Eye (tissue), 1 donor: ENCODE data around the gene HDAC5.
"Not testable (repeated sequence)": the region's sequence is repeated elsewhere in the genome, so short reads cannot be mapped to it uniquely, and the experiment has no call there.

Experiments used
- DNase-seq: peaks from one replicate; pipeline ENCODE4 v3.0.0-alpha.2; 2015

Gene HDAC5

GRCh38 chr17:44110823-44111633 is 12.4 kb downstream of the HDAC5 start:
- peak; percentile 94 for DNase-seq

DNA sequence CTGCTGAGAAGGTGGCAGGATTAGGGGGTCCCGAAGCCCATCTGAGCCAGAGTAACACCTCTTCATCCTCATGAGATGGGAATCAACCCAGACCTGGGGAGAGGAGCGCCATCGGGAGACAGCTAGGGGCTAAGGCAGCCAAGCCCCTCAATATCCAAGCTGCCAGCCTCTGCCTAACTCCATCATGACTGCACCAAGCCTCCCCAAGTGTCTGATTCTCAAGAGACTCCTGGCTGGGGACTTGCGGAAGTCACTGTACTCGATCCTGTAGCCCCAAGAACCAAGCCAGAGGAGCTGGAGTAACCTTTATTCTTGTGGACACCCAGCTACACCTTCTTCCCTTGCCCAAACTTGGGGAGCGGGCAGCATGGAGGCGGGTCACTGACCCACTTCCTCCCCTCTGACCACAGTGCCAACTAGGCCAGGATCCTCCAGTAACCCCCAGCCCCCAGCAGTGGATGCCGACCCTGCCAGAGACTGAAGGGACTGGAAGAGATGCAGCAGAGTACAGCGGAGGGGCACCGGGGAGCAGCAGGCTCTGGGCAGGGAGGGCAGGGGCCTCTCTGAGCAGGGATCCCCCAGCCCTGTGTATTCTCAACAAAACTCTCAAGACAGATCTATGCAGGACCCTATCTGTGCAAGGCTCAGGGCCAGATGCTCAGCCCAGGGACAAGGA is 13.3 kb downstream of the HDAC5 start:
- DNase-seq: no peak

DNA sequence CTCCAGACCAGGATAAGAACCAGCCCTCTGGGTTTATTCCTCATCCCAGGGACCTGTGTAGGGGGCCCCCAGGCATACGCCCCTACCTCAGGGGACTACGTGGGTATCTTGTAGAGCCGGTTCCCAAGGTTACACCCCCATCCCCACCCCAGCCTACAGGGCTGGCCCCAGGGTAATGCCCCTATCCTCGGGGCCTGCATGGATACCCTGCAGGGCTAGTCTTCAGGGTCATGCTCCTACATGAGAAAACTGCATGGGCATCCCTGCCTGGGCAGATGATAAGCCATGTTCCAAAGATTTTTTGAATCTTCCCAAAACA is 14.2 kb downstream of the HDAC5 start:
- no peak for DNase-seq

DNA sequence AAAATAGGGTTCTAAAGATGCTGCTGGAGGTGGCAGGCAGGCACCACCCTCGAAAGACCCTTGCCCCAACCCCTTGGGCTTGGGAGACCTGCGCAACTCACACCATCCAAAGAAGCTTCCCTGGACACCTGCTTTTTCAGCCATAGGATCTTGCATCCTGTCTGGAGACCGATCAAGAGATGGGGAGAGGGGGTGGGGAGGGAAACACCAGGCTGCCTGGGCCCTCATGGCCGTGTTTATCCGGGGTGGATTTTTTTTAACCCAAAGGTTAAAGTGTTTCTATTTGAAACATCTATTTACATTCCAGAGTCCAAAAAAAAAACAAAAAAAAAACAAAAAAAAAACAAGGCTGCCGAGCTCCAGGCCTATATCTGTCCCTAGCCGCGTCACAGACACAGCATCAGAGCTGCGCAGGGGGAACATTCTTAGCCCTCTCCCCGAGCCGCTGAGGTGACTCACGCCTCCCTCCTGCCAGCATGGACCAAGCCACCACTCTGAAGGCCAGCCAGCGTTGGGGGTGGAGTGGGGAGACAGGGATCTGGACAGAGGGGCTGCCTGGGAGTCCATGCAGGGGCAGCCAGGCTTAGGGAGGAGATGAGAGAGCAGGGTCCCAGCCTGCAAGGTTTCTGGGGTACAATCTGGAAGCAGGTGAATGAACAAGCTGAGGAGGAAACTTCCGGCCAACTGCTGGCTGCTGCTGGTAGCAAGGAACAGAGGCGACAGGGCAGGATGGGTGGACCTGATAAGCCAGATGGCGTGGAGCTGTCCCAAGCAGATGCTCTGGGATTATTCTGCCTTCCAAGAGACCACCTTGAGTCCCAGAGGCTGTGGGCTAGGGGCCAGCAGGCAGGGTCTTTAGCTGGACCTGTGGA is 14.8 kb downstream of the HDAC5 start:
- DNase-seq: peak; percentile 35

GRCh38 chr17:44106801-44107200 is 16.6 kb downstream of the HDAC5 start:
- no peak for DNase-seq

DNA sequence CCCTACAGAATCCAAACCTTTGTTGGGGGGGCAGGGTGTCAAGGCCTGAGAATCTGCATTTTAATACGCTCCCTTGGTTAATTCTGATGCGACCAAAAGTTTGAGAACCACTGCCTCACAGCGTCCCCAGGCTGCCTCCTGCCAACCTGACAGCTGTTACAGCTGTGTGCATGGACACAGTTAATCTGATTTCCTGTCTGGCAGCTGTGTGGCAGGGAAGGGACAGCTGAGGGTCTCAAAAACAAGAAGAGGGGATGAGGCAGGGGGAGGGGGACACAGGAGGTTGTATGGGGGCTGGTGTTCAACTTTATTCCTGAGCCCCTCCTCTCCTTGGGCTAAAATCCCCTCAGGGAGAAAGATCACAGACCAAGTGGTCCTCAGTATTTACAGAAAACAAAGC is 17.5 kb downstream of the HDAC5 start:
- peak; percentile 60 for DNase-seq

DNA sequence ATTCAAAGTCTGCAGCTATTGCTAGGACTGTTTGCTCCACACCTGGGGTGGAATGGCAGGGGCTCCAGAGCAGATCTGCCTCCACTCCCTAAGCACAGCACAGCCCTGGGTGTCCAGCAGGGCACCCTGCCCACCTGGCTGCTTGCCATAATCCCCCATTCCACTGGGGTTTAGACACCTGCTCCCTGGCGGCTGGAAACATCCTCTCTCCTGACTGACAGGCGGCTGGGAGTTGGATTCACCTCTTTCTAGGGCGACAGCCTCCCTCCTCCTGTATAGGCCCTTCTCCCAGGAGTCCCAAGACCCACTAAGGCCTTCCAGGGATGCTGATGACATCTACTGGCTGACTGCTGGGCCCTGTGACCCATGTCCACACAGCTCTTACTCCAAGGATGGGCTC is 18.0 kb downstream of the HDAC5 start:
- DNase-seq: no peak

DNA sequence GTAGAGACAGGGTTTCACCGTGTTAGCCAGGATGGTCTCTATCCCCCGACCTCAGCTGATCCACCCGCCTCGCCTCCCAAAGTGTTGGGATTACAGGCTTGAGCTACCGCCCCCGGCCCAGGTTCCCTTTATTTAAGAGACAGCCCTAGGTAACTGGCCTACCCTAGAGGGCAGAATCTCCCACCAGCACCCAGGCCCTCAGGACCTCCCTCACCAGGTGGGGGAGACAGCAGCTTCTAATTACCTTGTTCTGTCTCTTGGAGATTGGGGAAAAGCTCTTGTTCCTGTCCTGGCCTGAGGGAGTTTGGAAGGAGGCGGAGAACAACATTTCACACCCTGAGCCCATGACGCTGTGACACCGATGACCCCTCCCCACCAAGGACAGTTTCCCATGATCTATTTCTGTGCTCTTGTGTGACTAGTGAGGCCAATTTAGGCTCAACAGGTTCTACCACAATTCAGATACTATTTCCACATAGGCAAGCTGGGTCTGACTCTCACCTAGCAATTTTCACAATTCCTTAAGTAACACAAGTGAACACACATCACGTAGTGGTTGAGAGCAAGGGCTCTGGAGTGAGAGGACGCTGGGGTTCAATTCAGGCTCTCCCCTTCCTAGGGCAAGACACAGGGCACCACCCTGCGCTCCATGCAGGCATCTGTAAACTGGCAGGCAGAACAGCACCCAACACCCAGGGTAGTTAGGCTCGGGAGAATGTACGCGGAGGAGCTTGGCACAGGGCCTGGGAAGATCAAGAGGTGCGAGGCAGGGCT is 20.4 kb downstream of the HDAC5 start:
- no peak for DNase-seq

DNA sequence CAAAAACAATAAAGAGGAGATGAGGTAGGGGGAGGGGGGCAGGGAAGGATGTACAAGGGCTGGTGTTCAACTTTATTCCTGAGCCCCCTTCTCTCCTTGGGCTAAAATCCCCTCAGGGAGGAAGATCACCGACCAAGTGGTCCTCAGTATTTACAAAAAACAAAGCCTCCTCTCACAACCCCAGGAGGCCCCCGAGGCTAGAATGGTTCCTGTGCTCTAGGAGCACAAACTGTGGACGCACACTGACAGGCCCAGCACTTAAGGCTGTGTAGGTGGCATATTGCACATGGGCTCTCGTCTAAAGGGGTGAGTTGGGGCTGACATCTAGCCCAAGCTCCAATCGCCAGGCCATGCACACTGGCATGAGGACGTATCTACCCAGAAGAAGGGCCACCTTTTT is 21.6 kb downstream of the HDAC5 start:
- not testable (repeated sequence) for DNase-seq

- no peak for DNase-seq
These were observed 26.1 kb downstream of the HDAC5 start for GRCh38 chr17:44097110-44097958.

- DNase-seq: peak; percentile 94
These were observed 27.6 kb downstream of the HDAC5 start for GRCh38 chr17:44095647-44096496.

- DNase-seq: no peak
These were observed 28.1 kb downstream of the HDAC5 start for GRCh38 chr17:44095388-44095646.

- peak; percentile 33 for DNase-seq
These were observed 28.6 kb downstream of the HDAC5 start for GRCh38 chr17:44094701-44095387.

- no peak for DNase-seq
These were observed 30.1 kb downstream of the HDAC5 start for GRCh38 chr17:44093231-44093900.

DNA sequence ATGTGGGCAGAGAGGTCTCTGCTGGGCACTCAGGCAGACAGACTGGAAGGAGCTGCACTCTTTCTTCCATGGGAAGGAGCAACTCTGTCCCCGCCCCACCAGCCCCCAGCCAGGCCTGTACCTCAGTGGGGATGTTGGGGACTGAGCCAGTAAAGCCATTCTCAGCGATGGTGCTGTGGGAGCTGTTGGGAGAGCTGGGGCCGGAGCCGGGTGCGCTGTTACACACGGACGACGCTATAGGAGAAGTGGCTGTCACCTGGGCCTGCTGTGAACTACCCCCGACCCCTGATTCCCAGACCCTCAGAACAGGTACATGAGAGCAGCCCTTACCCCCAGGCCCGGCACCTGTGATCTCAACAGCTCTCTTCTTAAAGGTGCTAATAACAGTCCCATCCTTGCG is 31.4 kb downstream of the HDAC5 start:
- DNase-seq: no peak

DNA sequence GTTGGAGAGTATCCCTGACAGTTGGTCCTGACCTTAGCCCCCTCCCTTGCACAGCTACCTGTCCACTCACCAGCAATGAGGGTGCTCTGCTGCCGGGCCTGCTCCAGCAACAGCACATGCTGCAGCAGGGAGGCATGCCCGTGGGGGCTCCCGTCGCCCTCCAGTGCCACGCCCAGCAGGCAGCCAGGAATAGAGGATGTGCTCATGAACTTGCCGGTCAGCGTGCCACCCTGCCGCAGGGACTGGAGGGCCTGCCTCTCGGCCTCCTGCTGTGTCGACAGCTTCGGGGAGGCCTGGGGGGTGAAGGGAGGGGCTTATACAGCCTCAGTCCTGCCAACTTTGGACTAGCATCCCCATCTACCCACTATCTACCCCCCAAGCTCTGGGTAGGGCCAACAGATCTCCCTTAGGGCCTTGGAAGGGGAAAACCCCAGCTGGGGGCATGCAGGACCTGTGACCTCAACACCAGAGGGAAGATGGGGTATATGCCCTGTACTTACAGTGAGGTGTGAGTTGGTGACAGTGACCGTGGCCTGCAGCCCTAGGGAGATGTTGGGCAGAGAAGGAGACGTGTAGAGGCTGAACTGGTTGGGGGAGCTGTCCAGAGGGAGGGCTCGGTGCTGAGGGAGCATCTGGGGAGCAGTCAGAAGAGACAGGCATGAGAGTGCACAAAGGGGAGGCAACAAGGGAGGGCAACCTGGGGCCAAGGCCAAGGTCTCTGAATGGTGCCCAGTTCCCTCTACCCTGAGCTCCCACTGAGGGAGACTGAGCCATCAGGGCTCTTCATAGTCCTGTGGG is 32.0 kb downstream of the HDAC5 start:
- no peak for DNase-seq

DNA sequence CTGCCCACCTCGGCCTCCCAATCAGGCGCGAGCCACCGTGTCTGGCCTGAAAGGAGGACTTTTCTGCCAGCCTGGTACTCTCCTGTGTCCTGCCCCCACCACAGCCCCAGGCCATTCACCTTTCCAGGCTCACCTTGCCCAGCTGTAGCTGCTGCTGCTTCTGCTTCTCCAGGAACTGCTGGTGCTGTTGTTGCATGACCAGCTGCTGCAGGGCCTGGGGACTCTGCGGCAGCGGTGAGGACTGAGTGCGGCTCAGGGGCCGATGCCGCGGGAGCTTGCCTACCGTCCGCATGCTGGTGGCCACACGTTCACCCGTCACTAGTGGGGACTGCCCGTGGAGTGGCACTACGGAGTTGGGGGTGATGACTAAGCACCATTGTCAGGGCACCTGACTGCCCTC is 35.2 kb downstream of the HDAC5 start:
- DNase-seq: no peak

DNA sequence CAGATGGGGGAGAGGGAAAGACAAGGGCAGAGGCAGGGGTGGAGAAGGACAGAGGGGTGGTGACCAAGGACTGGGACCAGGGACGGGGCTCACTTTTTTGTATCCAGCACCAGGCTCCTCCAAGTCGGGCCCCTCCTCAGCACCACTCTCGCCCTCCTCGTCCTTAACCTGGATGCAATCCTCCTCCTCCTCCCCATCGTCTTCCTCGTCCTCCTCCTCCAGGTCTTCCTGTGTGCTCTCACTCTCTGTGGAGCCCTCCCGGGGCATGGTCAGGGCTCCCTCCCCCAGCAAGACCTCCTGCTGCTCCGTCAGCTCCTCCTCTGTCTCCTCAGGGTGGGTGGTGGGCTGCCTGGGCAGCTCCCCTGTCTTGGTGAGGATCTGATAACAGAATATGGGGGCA is 36.1 kb downstream of the HDAC5 start:
- no peak for DNase-seq
